Activated CD8-positive, alpha-beta memory T cell treated with anti-CD3 and anti-CD28 coated beads for 36 hours (primary cell): Measurements from ENCODE around the gene GPC5. TPM values are rescaled to one million over a fixed set of nuclear protein-coding genes. Genes with fewer than 3 reads are reported as not detected.
"Not testable (repeated sequence)": the region's sequence is repeated elsewhere in the genome, so short reads cannot be mapped to it uniquely, and the experiment has no call there.

Experiments
- CTCF ChIA-PET: fragments of 350-600 bp; sonication (Branson Sonifier 250); formaldehyde crosslinking; loops from one replicate; lab custom pipeline; 2021; ENCODE audit warnings: antibody characterized with exemption; lab: Charles Lee
- POLR2A ChIA-PET: fragments of 350-600 bp; sonication (Branson Sonifier 250); formaldehyde crosslinking; loops from one replicate; lab custom pipeline; 2021; ENCODE audit warnings: antibody characterized with exemption; lab: Charles Lee
- total RNA-seq, 2 experiments: library from RNA; stranded (reverse); gene quantifications; one replicate each; pipeline ENCODE4 v1.2.3, GENCODE V29; 2021

Gene GPC5
- total RNA-seq, 2 experiments from 2014 or later = 0.15 to 0.17 TPM

DNA sequence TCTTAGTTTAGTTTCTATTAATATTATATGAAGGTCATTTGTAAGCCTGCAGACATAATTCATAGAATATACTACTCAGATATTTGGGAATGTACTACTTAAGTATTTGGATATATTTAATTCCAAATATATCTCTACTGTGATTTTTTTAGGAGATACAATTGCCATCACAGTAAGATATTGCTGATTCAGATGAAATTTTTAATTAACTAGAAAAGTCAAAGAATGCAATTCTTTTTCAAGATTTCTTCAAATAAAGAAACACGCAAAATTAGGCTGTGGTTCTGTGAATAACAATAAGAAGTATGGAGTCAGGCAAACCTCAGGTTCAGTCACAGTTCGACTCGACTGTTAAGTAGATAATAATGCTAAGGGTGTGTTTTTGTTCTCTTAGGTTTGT, 1277.8 kb downstream of the GPC5 start:
- ChIA-PET CTCF (no interaction called here), POLR2A (no interaction called here)

GRCh38 chr13:92677571-92677970, 1279.2 kb downstream of the GPC5 start:
- ChIA-PET POLR2A (no interaction called here), CTCF (no interaction called here)

DNA sequence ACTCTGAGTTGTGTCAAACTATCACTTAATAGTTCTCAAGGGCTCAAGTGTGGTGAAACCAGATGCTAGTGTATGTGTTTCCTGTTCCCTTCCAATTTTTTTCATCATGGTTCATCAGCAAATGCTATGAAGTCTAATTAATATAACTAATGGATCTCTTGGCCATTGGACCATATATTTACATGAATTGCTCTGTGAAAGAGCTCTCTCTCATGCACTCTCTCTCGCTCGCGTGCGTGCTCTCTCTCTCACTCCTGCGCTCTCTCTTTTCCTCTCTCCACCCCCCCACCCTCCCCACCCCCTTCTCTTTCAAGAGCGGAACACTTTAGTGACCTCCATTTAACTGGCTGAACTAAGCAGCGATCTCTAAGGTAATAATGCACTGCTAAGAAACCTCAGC, 1281.2 kb downstream of the GPC5 start:
- ChIA-PET CTCF (no interaction called here), POLR2A (no interaction called here)

DNA sequence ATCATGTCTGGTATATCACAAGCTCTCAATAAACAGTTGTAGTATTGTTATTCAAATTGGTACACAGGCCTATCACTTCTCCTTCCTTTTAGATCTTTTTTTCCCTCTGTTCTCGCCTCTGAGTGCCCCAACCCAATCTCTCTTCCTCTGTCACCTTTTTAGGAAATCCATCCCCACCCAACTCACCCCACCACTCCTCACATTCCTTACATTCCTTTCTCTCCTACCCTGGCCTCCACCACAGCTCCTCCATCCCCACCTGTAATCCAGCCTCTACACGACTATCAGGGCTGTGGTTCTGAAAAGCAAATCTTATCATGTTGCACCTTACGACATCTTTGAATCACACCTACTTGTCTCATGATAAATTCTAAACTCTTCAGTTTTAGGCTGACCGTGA, 1282.8 kb downstream of the GPC5 start:
- CTCF ChIA-PET = no interaction called here
- POLR2A ChIA-PET = no interaction called here

- POLR2A ChIA-PET = no interaction called here
- CTCF ChIA-PET = no interaction called here
These were observed 1284.6 kb downstream of the GPC5 start for GRCh38 chr13:92682832-92683517.

- ChIA-PET CTCF (no interaction called here), POLR2A (no interaction called here)
These were observed 1295.6 kb downstream of the GPC5 start for GRCh38 chr13:92694047-92694446.

DNA sequence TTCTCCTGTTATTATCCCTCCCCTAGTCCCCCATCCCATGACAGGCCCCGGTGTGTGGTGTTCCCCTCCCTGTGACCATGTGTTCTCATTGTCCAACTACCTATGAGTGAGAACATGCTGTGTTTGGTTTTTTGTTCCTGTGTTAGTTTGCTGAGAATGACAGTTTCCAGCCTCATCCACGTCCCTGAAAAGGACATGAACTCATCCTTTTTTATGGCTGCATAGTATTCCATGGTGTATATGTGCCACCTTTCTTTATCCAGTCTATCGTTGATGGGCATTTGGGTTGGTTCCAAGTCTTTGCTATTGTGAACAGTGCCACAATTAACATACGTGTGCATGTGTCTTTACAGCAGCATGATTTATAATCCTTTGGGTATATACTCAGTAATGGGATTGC, 1297.4 kb downstream of the GPC5 start:
- CTCF ChIA-PET, POLR2A ChIA-PET: not testable (repeated sequence)

DNA sequence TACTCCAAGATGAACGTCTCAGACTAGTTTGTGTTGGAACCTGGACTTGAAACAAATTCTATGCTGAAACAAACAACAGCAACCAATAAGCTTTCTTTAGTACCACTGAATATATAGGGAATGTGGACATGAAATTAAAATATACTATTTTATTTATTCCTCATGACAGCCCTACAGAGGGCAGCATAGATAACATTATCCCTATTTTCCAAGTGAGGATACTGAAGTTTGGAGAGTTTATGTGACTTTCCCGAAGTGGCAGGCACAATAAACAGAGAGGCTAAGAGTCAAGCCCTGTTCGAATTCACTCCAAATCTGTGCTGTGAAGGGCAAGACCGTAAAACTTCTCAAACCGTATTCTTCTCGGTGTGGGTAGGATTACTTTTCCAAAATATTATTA, 1318.3 kb downstream of the GPC5 start:
- ChIA-PET POLR2A (no interaction called here), CTCF (interaction anchor here (1.6 kb wide), 1 partner anchor 10 kb away, joined by 3 read pairs; no protein-coding TSS in a partner anchor)

DNA sequence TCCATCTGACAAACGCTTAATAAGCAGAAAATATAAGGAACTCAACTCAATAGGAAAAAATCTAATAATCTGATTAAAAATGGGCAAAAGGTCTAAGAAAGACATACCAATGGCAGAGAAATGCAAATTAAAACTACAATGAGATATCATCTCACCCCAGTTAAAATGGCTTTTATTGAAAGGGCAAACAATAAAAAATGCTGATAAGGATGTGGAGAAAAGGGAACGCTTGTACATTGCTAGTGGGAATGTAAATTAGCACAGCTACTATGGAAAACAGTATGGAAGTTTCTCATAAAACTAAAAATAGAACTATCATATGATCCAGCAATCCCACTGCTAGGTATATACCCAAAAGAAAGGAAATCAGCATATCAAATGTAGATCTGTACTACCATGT, 1319.4 kb downstream of the GPC5 start:
- ChIA-PET CTCF (no interaction called here), POLR2A (no interaction called here)

- ChIA-PET CTCF (no interaction called here), POLR2A (no interaction called here)
These were observed 1321.4 kb downstream of the GPC5 start for GRCh38 chr13:92719868-92720267.

GRCh38 chr13:92721620-92722019, 1323.2 kb downstream of the GPC5 start:
- ChIA-PET CTCF (no interaction called here), POLR2A (no interaction called here)

- POLR2A ChIA-PET = no interaction called here
- CTCF ChIA-PET = interaction anchor here (0.8 kb wide), 1 partner anchor 10 kb away, joined by 3 read pairs; no protein-coding TSS in a partner anchor
These were observed 1328.7 kb downstream of the GPC5 start for GRCh38 chr13:92727118-92727517.

DNA sequence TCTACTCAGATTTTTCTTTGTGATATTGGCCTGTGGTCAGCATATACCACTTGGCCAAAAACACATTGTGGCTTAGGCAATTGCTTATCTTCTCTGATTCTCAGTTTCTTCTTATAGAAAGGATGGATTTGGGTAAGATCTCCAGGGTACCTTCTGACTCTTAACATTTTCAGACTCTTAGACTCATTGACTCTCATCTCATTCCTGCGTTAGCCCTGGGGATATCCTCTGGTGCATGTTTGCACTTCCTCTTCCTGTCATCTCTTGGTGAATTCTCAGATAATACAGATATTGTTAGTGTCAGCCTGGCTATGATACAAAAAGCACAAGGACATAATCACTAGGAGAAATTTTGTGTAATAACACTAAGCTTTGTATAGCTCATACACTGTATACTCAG, 1335.6 kb downstream of the GPC5 start:
- ChIA-PET CTCF (no interaction called here), POLR2A (no interaction called here)

- POLR2A ChIA-PET = no interaction called here
- CTCF ChIA-PET = no interaction called here
These were observed 1336.1 kb downstream of the GPC5 start for GRCh38 chr13:92734545-92734944.

- CTCF ChIA-PET = no interaction called here
- POLR2A ChIA-PET = no interaction called here
These were observed 1337.5 kb downstream of the GPC5 start for GRCh38 chr13:92735909-92736308.

- CTCF ChIA-PET = no interaction called here
- POLR2A ChIA-PET = no interaction called here
These were observed 1340.9 kb downstream of the GPC5 start for GRCh38 chr13:92739306-92739818.

DNA sequence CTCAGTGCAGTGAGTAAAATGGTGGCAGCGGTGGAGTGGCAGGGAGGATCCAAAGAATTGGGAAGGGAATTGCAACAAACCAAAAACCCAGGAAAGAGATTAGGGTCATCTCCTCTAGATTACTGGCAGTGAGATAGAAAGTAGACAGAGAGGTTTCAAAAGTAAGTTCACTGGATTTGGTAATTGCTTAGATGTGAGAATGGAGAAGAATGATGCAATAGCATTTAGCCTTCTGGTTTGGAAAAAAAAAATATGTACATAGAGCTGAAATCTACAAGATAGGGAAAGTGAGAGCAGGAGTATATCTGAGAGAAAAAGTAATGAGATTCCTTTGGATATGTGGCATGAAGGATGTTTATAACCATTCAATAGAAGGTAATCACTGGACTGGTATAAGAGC, 1345.6 kb downstream of the GPC5 start:
- ChIA-PET POLR2A (no interaction called here), CTCF (no interaction called here)

- CTCF ChIA-PET = no interaction called here
- POLR2A ChIA-PET = no interaction called here
These were observed 1346.8 kb downstream of the GPC5 start for GRCh38 chr13:92745258-92745657.

GRCh38 chr13:92752705-92753104, 1354.3 kb downstream of the GPC5 start:
- CTCF ChIA-PET, POLR2A ChIA-PET: not testable (repeated sequence)

DNA sequence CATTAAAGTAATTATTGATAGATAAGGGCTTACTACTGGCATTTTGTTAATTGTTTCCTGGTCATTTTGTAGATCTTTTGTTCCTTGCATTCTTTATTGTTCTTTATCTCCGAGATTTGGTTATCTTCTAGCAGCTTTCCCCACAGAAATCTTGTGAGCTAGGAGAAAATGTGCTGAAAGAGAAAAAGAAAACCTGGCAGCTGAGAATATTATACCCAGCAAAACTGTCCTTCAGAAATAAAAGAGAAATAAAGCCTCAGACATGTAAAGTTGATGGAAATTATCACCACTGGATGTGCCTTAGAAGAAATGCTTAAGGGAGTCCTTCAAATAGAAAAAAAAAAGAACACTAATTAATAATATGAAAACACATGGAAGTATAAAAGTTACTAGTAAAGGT, 1363.3 kb downstream of the GPC5 start:
- ChIA-PET CTCF (no interaction called here), POLR2A (no interaction called here)

GRCh38 chr13:92767468-92767867, 1369.0 kb downstream of the GPC5 start:
- ChIA-PET POLR2A (no interaction called here), CTCF (no interaction called here)

DNA sequence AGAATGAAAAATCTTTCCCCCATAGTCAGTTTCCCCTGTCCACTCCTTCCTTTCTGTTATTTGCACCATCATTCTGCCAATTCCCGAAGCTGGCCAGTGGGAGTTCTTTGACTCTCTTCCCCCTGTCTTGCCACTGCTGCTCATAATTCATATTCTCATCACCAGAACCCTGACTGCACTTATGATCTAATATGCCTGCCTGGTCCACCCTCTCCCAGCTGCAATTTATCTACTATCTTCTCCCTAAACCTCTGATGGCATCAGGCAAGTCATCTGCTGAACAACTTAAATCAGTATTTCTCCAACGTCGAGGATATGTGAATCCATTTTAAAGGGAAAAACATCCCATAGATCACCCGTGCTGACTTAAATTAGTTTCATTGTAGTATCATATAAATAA, 1370.2 kb downstream of the GPC5 start:
- CTCF ChIA-PET = no interaction called here
- POLR2A ChIA-PET = no interaction called here
